Stimulated activated CD4-positive, alpha-beta T cell treated with anti-CD3 and anti-CD28 coated beads, Interleukin-2, amount 100 ng/mL, for 48 hours (primary cell): ENCODE measurements around the gene D2HGDH.
"Not testable (repeated sequence)": the region's sequence is repeated elsewhere in the genome, so short reads cannot be mapped to it uniquely, and the experiment has no call there.

Experiments
- DNase-seq, 2 donors: peaks; one replicate each; pipeline ENCODE4 v3.0.0-alpha.2; 2020

The D2HGDH gene

DNA sequence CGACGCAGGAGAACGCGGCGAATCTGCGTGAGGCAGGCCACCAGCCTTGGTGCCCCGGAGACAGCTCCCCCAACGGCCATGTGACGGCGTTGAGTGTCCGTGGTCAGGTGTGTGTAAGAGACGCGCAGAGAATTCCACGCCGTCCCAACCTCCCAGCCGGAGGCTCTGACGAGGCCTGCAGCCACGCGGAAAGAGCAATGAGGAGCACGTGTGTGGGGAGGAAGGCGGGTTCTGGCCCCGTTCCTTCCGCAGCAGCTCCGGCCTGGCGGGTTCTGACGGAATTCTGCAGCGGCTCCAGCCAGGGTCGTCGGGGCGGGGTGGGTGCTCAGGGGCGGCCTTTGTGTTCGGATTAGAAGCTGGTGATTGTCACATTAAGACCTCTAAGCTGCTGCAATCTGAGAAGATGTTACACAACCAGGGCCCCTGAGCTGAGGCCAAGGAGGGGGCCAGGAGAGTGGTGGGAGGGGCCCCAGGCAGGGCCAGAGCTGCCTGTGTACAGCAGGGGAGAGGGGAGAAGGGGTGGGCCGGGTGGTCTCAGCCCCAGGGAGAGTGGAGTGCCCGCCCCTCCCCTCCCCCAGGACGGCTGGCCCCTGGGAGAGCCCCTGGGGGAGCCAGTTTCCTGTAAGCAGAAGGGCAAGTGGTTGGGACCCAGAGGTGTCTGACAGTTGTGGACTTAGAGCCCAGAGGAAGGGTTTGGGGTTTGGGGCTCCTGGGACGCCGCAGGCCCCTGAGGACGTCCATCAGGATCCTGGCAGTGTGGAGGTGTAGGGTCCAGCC is 37.0 kb downstream of the D2HGDH start:
- no peak for DNase-seq

DNA sequence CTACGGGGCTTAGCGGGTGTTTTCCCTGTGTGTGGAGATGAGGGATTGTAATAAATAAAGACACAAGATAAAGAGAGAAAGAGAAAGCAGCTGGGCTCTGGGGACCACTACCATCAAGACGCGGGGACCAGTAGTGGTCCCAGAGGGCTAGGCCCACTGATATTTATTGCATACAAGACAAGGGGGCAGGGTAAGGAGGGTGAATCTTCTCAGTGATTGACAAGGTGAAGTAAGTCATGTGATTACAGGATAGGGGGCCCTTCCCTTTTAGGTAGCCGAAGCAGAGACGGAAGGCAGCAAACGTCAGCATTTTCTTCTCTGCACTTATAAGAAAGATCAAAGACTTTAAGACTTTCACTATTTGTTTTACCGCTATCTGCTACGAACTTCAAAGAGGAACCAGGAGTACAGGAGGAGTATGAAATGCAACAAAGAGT is 37.7 kb downstream of the D2HGDH start:
- DNase-seq, result no peak

DNA sequence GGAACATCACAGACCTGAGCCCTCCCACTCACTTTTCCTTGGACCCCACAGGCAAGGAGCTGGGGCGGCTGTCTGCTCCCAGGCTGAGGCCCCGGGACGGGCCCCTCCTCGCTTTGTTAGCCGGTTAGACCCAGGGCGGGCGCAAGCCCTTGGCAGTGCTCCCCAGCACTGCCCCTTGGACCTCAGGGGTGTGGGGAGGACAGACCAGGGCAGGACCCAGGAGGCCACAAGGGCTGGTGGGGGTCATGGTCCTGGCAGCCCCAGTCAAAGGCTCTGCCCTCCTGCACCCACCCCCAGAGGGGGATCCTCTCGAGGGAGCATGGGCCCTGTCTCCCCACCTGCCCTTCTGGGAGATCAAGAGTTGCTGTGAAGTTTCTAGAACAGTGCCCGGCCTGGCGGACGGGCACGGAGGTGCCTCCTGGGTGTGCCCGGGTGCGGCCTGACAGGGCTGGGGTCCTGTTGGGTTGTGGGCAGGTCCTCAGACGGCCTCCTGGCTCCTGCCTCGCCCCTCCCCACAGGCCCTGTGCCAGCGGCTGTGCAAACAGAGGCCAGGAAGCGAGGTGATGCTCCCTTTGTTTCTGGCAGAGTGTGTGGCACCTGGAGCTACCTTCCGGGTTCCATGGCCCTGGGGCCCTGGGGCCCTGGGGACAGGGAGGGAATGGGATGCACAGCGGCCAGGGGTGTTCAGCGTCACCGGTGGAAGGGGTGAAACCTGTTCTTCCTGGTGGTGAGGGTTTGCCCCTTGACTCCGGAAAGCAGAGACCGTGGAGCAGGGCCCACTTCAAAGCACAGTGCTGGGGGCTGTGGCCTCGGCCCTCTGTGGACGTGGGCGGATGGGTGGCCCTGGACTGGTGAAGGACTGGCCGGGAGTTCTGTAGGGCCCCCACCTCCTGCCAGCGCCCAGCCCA is 39.3 kb downstream of the D2HGDH start:
- no peak for DNase-seq

DNA sequence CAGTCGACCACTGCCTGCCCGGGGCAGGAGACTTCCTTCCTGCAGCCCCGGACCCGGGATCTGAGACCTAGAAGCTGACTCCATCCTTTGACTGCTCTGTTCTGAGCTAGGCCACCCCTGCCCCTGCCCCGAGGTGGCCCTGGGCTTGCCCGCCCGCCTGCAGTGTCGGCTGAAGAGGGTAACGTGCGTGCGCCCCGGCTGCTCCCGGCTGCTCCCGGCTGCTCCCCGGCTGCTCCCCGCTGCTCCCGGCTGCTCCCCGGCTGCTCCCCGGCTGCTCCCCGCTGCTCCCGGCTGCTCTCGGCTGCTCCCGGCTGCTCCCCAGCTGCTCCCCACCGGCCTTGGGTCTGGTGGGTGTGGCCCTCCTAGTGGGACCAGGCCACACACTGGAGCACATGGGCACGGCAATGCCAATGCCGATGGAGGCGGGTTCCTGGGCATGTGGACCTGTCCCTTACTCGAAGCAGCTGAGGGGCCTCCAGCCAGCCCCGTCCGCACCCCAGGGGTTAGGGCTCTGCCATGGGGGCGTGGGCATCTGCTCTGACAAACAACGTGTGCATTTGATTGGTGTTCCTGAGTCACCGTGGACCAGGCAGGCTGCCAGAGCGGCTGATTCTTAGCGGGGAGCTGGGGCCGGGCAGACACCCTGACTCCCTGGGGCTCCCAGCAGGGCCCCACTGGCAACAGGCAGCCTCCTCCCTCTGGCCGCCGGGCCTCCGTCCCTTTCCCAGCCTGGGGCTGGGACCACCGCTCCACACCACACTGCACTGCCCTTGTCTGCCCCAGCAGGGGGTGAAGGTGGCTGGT is 40.2 kb downstream of the D2HGDH start:
- DNase-seq, result no peak

GRCh38 chr2:241775223-241776177 is 41.1 kb downstream of the D2HGDH start:
- no peak for DNase-seq

- DNase-seq, result no peak
Measured at GRCh38 chr2:241776336-241777169, 42.1 kb downstream of the D2HGDH start, which contains the start of gene GAL3ST2. TSS of gene GAL3ST2 (plus strand) at chr2:241776822. CDS start at chr2:241776956, 134 bp downstream.

- no peak for DNase-seq
Measured at GRCh38 chr2:241777170-241777685, 42.8 kb downstream of the D2HGDH start.

DNA sequence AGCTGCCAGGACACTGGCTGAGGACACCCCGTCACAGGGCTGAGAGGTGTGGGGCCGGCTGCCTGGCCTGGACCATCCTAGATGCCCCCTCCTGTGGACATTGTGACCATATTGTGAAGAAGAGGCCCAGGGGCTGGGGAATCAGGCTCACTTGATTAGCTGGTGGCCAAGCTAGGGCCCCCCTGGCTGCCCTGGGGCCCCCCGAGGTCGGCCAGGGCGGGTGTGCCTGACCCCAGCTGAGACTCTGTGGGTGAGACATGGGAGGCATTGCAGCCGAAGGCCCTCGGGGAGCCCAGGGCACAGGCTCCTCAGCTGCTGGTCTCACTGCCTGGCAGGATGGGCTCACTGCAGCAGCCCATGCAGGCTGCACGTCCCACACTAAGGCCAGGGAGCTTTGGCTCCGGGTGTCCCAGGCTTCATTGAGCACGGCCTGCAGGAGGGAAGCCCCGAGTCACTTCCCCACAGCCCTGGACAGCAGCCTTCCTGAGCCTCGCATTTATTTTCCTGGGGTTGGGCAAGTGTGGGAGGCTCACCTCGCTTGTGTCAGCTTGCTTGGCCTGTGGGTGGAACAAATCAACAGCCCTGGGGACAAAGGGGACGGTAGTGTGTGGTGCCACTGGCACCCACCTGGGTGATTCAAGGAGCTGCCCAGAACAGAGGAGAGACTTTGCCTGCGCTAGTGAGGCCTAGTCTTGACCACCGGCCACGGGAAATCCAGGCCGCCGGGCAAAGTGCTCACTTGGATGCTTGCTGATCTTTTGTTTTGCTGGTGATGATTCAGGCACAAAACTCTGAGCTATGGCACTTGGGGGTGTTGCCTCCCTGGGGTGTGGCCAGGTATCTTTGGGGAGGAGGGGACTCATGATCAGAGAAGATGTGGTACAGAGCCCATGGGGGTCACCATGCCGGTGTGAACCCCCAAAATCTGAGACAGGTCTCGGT is 43.5 kb downstream of the D2HGDH start:
- DNase-seq, result no peak

DNA sequence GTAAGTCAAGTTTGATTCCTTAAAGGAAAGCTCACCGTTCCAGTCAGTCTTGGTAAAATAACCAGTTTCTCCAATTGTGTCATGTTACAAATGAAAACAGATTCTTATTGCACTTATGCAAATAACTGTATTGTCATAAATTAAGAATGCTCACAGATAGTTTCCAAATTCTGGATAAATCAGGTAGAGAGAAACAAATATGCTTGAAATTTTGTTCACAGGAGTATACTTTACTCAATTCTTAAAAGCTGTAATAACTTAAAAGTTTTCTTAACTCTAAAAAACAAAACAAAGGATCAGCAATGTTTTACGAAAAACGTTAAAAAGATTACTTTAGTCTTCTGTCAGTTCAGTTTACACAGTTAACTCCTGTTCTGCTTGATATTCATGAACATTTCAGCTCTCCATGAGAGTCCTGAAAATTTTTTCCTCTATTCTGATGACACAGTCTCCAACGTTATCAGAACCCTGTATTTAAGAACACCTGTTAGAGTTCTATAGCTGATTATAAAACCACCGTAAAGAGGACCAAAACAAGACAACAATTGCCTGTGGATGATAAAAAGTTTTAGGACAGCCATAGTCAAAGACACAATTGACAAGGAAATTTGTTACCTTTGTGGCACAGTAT is 46.6 kb downstream of the D2HGDH start:
- no peak for DNase-seq

DNA sequence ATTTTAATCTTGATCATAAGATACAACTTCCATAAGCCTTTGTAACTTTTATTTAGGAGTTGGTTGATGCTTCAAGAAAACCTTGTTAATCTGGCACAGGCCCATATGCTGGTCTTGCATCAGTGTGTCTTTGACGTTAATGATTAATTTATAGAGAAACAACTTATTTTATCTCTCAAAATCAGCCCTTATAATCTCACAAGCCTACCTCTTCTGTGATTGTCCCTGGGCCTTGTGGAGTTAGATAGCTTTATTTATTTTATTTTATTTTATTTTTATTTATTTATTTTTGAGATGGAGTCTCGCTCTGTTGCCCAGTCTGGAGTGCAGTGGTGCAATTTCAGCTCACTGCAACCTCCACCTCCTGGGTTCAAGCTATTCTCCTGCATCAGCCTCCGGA is 47.6 kb downstream of the D2HGDH start:
- DNase-seq, result not testable (repeated sequence)

DNA sequence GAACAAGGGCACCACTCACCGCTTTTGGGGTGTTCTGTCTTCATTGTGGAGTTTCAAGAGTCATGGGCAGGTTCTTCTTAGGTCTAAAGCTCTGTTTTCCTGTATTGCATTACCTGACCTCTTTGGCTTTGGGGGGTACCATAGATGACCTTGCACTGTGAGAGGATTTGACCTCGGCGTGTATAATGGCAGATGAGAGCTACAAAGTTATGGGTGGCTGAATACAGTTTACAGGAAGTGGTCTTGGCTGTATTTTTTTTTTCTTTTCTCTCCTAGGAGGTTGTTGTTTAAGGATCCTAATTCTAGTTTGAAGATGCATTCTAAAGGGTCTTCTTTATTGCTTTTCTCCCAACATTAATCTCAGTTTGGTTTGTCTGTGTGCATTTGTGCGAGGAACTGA is 53.7 kb downstream of the D2HGDH start:
- no peak for DNase-seq

- DNase-seq, result peak; percentile 34 to 41
Measured at GRCh38 chr2:241788572-241788971, 54.1 kb downstream of the D2HGDH start.

DNA sequence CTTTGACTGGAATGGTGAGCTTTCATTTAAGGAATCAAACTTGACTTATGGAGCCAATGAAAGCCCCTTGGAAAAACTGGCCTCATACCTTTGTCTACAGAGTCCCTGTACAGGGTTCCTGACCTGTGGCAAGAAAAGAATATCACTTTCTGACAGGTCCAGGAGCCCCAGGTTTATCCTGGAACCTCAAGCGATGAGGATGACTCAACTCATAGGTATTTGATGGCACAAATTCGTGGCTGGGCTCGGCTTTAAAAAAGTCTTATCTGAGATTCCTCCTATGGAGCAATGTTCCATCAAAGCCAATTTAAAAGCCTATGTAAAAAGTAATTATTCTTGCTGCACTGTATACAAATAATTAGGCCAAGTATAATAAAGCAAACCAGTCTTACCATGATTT is 57.0 kb downstream of the D2HGDH start:
- not testable (repeated sequence) for DNase-seq

DNA sequence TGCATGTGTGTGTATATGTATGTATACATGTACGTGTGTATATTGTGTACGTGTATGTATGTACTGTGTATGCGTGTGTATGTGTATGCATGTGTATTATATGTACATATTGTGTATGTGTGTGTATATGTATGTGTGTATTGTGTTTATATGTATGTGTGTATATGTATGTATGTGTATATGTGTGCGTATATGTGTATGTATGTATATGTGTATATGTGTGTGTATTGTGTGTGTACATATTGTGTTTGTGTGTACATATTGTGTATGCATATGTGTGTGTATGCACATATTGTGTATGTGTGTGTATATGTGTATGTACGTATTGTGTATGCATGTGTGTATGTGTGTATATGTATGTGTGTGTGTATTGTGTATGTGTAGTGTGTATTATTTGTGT is 59.0 kb downstream of the D2HGDH start:
- DNase-seq, result no peak

DNA sequence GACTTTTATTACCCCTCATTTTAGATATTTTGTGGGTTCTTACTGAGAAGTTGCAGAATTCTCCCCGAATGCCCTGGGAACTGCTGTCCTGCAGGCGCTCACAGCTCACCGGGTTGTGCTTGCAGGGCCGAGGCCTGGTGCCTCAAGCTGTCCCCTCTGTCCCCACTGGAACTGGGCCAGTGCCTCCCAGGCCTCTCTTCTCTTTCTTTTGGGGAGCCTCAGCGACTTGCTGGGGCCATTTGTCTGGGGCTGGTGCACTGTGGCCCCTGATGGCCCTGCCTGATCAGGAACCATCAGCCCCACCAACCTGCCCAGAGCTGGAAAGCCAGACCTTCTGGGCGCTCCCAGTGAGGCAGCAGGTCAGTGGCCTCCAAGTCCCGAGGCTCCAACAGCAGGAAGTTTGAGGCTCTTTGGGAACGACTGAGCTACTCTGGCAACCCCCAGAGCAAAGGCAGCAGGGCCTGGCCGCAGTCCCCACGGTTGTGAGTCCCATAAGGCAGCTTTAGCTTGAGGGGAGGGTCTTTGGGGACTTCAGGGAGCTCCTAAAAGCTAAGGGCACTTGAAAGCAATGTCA is 59.9 kb downstream of the D2HGDH start:
- no peak for DNase-seq

- no peak for DNase-seq
Measured at GRCh38 chr2:241795021-241795999, 60.9 kb downstream of the D2HGDH start.

GRCh38 chr2:241796209-241796608 is 61.8 kb downstream of the D2HGDH start:
- no peak for DNase-seq
